SKM-1 treated with dmso at 0.1 percent for 144 hours (cell line): ENCODE results near the gene FAM3B.
A peak's percentile ranks its signal among the peaks of the same experiment; 100 is the strongest.
"Not testable (repeated sequence)": the region's sequence is repeated elsewhere in the genome, so short reads cannot be mapped to it uniquely, and the experiment has no call there.

Experiments
- DNase-seq: peaks from one replicate; lab custom pipeline; 2025; ENCODE audit not compliant: unreplicated experiment; lab: John Stamatoyannopoulos, UW

Gene FAM3B

GRCh38 chr21:41349619-41350390 lies 33.2 kb downstream of the FAM3B start:
- DNase-seq: no peak

- no peak for DNase-seq
These were observed 34.0 kb downstream of the FAM3B start for GRCh38 chr21:41350436-41351155.

GRCh38 chr21:41357546-41357945 lies 40.9 kb downstream of the FAM3B start:
- DNase-seq: no peak

GRCh38 chr21:41358193-41359166 lies 41.9 kb downstream of the FAM3B start:
- no peak for DNase-seq

- no peak for DNase-seq
These were observed 42.7 kb downstream of the FAM3B start for GRCh38 chr21:41359286-41359685.

- not testable (repeated sequence) for DNase-seq
These were observed 43.1 kb downstream of the FAM3B start for GRCh38 chr21:41359754-41360071.

GRCh38 chr21:41360072-41360821 lies 43.6 kb downstream of the FAM3B start:
- no peak for DNase-seq

GRCh38 chr21:41361053-41361785 lies 44.6 kb downstream of the FAM3B start:
- no peak for DNase-seq

GRCh38 chr21:41361786-41362604 lies 45.4 kb downstream of the FAM3B start, which contains the start of gene MX2:
Gene MX2, plus strand, starts transcription at chr21:41362027. Its CDS starts 14,880 bp downstream, at chr21:41376907.
- DNase-seq: peak; percentile 94

- no peak for DNase-seq
These were observed 46.2 kb downstream of the FAM3B start for GRCh38 chr21:41362605-41363369.

GRCh38 chr21:41363370-41364270 lies 47.0 kb downstream of the FAM3B start:
- DNase-seq: no peak

GRCh38 chr21:41364308-41364707 lies 47.7 kb downstream of the FAM3B start:
- no peak for DNase-seq

GRCh38 chr21:41365377-41366107 lies 48.9 kb downstream of the FAM3B start:
- no peak for DNase-seq

- peak; percentile 99 for DNase-seq
These were observed 50.0 kb downstream of the FAM3B start for GRCh38 chr21:41366522-41367151.

- no peak for DNase-seq
These were observed 50.8 kb downstream of the FAM3B start for GRCh38 chr21:41367301-41367944.
